ENCODE measurements around the gene NUDT12. TPM values are rescaled to one million over a fixed set of nuclear protein-coding genes. Genes with fewer than 3 reads are reported as not detected.

Gene NUDT12
- polyA plus RNA-seq, 2 of the 4 experiments (the other 2 are of a cell fraction), result 3.1 to 6.2 TPM

GRCh38 chr5:103513701-103514100, 48.9 kb downstream of the NUDT12 start (continued):
- TF ChIP-seq CTCF (IDR thresholded peaks at IDR 0.05) (no peak), ZFP36 (IDR thresholded peaks at IDR 0.05; ENCODE audit: borderline replicate concordance, partially characterized antibody) (no peak)

- Histone ChIP-seq H3K4me2 (peak overlapping the region; percentile 61), H3K27ac (peak overlapping the region; percentile 64 to 72), H3K9me3 (no peaks in the 10 kb centered on the region), H3K4me1 (peaks cover 24% of the 10 kb centered on the region), H3K4me3 (no peak overlapping the region)
- 73% methylated on average over 2 of the region's 2 CpGs for WGBS (ENCODE audit: missing lambda C conversion rate)
- CTCF ChIA-PET, result interaction anchor here (0.6 kb wide), 1 partner anchor 259 kb away, joined by 3 read pairs; no protein-coding TSS in a partner anchor
- DNase-seq (ENCODE audit: low read depth in 1 of 2, low spot score in 1 of 2) (no peak), FAIRE-seq (no peak), ATAC-seq (no peak)
- POLR2A ChIA-PET, result no interaction called here
- TF ChIP-seq NPAS2 (CRISPR knock-in tag; IDR thresholded peaks at IDR 0.05; ENCODE audit: borderline replicate concordance) (no peak), KDM1A (IDR thresholded peaks at IDR 0.05; ENCODE audit: low read depth) (no peak)
These were observed 50.1 kb downstream of the NUDT12 start for GRCh38 chr5:103512500-103512899.

- Histone ChIP-seq H3K27ac (peak overlapping the region; percentile 64 to 72), H3K4me2 (peak overlapping the region; percentile 61), H3K4me1 (peaks cover 24% of the 10 kb centered on the region), H3K9me3 (peaks cover 5% of the 10 kb centered on the region; the same call in 2 of the 3 replicates), H3K4me3 (0 out of 3 replicates have a peak overlapping the region, but pooled peaks have one; percentile 4)
- peak; percentile 82 to 87 for ATAC-seq
- FAIRE-seq, result no peak
- TF ChIP-seq BCL3 (IDR thresholded peaks at IDR 0.05) (0 out of 3 replicates have a peak, but pooled peaks have one; percentile 22), MAFK (IDR thresholded peaks at IDR 0.05; ENCODE audit: partially characterized antibody) (no peak), RNF2 (IDR thresholded peaks at IDR 0.05; ENCODE audit: borderline replicate concordance, low read depth) (no peak), JUN (IDR thresholded peaks at IDR 0.05) (peak in 1 of 2 experiments; percentile 51; a peak in 1 of 5 replicates), ESRRA (IDR thresholded peaks at IDR 0.05; ENCODE audit: borderline replicate concordance, low read length) (no peak), PBX3 (IDR thresholded peaks at IDR 0.05) (no peak), RAD21 (conservative IDR thresholded peaks at IDR 0.05 in 1 of 2, IDR thresholded peaks at IDR 0.05 in 1 of 2) (no peak), ATOH8 (CRISPR knock-in tag; IDR thresholded peaks at IDR 0.05; ENCODE audit: low read depth) (no peak), FOSL2 (IDR thresholded peaks at IDR 0.05) (peak; percentile 56), FOSL2 (CRISPR knock-in tag; IDR thresholded peaks at IDR 0.05) (peak; percentile 74), JUNB (IDR thresholded peaks at IDR 0.05) (peak; percentile 92), CEBPB (IDR thresholded peaks at IDR 0.05) (peak in 1 of 2 experiments; percentile 52; a peak in 1 of 4 replicates), GATA3 (IDR thresholded peaks at IDR 0.05; ENCODE audit: borderline replicate concordance) (no peak; the same call in 1 of the 2 replicates)
- WGBS (ENCODE audit: missing lambda C conversion rate), result 1% methylated on average over 2 of the region's 2 CpGs
- POLR2A ChIA-PET, result no interaction called here
- CTCF ChIA-PET, result interaction anchor here (1.0 kb wide), 1 partner anchor 12 kb away, joined by 3 read pairs; no protein-coding TSS in a partner anchor
- DNase-seq (ENCODE audit: low read depth in 1 of 2, low spot score in 1 of 2), result peak in 1 of 2 experiments; percentile 76
These were observed 51.1 kb downstream of the NUDT12 start for GRCh38 chr5:103511554-103511885.

Measured in A549 (cell line).